GM18505 (cell line): ENCODE results near the gene DOP1A.

Source experiments
- ATAC-seq: cut with Tn5 transposase; IDR thresholded peaks from one replicate; pipeline ENCODE4 v1.9.1; 2021; ENCODE audit not compliant: unreplicated experiment
- POLR2A ChIP-seq: IDR thresholded peaks from 4 replicates; pipeline ENCODE4 v1.6.1; 2011; ENCODE audit warnings: borderline replicate concordance; ENCODE audit not compliant: insufficient read depth, insufficient read length; ENCODE audit errors: extremely low read depth

DOP1A gene

GRCh38 chr6:83215131-83216047 lies 147.9 kb downstream of the DOP1A start:
- peak; percentile 98 for ATAC-seq
- TF ChIP-seq POLR2A = no peak

GRCh38 chr6:83216806-83217205 lies 149.3 kb downstream of the DOP1A start:
- no peak for ATAC-seq
- no peak for TF ChIP-seq POLR2A
